Activated CD4-positive, alpha-beta memory T cell treated with anti-CD3 and anti-CD28 coated beads, Interleukin-2, amount 10 ng/mL, durations not matched to agents 7 days and 5 days (primary cell): ENCODE results near the gene MAP1LC3B2. TPM values are rescaled to one million over a fixed set of nuclear protein-coding genes. Genes with fewer than 3 reads are reported as not detected.

Source experiments
- CTCF ChIA-PET: fragments of 350-600 bp; sonication (Branson Sonifier 250); formaldehyde crosslinking; loops from one replicate; lab custom pipeline; 2021; ENCODE audit warnings: antibody characterized with exemption, inconsistent platforms; lab: Charles Lee
- POLR2A ChIA-PET: fragments of 350-600 bp; sonication (Branson Sonifier 250); formaldehyde crosslinking; loops from one replicate; lab custom pipeline; 2021; ENCODE audit warnings: antibody characterized with exemption; lab: Charles Lee
- DNase-seq: peaks from one replicate; pipeline ENCODE4 v3.0.0-alpha.2; 2020
- H3K27ac Mint-ChIP-seq: one replicate; pipeline ENCODE4 v1.8.0; 2021; ENCODE audit warnings: mild to moderate bottlenecking, mixed read lengths
- H3K27me3 Mint-ChIP-seq: one replicate; pipeline ENCODE4 v1.8.0; 2021; ENCODE audit warnings: mixed read lengths
- H3K36me3 Mint-ChIP-seq: one replicate; pipeline ENCODE4 v1.8.0; 2021; ENCODE audit warnings: low read depth, mixed read lengths
- H3K4me1 Mint-ChIP-seq: one replicate; pipeline ENCODE4 v1.8.0; 2021; ENCODE audit warnings: mixed read lengths
- H3K4me3 Mint-ChIP-seq: one replicate; pipeline ENCODE4 v1.8.0; 2021; ENCODE audit warnings: mild to moderate bottlenecking, mixed read lengths
- H3K9me3 Mint-ChIP-seq: one replicate; pipeline ENCODE4 v1.8.0; 2021; ENCODE audit warnings: mixed read lengths
- total RNA-seq, 2 experiments: library from RNA; stranded (reverse); gene quantifications; one replicate each; pipeline ENCODE4 v1.2.3, GENCODE V29; 2021

MAP1LC3B2 gene
- total RNA-seq, 2 experiments from 2014 or later = 0.68 to 0.83 TPM

DNA sequence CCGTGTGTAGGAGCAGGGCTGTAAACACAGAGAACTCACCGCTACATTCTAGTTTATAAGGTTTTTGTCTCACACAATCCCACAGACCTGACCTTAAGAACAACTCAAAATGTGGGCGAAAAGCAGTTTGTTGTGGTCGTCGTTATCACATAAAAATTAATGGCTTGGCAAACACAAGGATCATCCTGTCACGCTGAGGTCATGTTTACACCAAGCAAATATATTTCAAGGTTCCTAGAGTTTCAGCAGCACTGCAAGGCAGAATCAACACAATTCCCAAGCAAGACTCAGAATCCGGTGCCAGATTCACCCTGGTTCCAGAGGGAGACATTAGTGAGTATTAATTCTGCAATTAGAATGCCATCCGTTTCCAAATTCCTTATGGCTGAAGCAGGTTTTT is 30.1 kb upstream of the MAP1LC3B2 start:
- CTCF ChIA-PET = no interaction called here
- POLR2A ChIA-PET = no interaction called here
- peaks cover 13% of the 10 kb centered on the region for H3K4me1 Mint-ChIP-seq
- H3K36me3 Mint-ChIP-seq = no peaks in the 10 kb centered on the region
- H3K27ac Mint-ChIP-seq = no peak overlapping the region
- H3K9me3 Mint-ChIP-seq = no peaks in the 10 kb centered on the region
- no peak for DNase-seq
- no peak overlapping the region for H3K4me3 Mint-ChIP-seq
- H3K27me3 Mint-ChIP-seq = peaks cover 23% of the 10 kb centered on the region

DNA sequence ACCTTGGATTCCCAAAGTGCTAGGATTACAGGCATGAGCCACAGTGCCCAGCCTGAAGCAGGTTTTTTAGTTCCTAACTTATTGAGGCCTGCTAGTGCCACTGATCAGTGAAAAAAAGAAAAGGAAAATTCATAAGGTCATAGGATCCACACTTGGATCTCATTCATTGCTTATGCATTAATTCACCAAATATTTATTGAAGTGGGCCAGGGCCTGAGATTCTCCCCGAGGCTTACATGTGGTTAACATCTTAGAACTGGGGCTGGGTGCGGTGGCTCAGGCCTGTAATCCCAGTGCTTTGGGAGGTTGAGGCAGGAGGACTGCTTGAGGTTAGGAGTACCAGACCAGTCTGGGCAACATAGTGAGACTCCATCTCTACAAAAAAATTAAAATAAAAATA is 29.5 kb upstream of the MAP1LC3B2 start:
- peaks cover 17% of the 10 kb centered on the region for H3K4me1 Mint-ChIP-seq
- CTCF ChIA-PET = no interaction called here
- no peak for DNase-seq

DNA sequence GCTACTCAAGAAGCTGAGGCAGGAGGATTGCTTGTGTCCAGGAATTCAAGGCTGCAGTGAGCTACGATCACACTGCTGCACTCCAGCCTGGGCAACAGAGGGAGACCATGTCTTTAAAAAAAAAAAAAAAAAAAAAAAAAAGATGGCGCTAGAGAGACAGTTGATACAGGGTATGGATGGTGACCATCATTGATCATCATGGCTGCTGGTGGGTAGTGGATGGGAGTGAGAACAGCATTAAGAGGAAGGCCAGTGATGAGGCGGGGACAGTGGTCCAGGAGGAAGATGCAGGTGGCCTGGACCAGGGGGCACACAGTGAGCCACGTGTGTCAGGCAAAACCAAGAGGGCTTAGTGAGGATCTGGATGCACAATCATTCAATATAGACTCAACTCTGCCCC is 26.8 kb upstream of the MAP1LC3B2 start:
- Mint-ChIP-seq H3K27me3 (peaks cover 22% of the 10 kb centered on the region), H3K36me3 (no peaks in the 10 kb centered on the region), H3K4me1 (peaks cover 30% of the 10 kb centered on the region), H3K4me3 (no peak overlapping the region), H3K9me3 (no peaks in the 10 kb centered on the region), H3K27ac (no peak overlapping the region)
- POLR2A ChIA-PET = interaction anchor here (0.7 to 2.0 kb wide), 2 partner anchors 27 to 279 kb away, joined by 3 to 15 read pairs; partner anchors contain the start of gene MAP1LC3B2
- CTCF ChIA-PET = interaction anchor here (0.8 kb wide), 1 partner anchor 79 kb away, joined by 4 read pairs; no protein-coding TSS in a partner anchor
- DNase-seq = no peak

More for the DNA sequence above, 29.5 kb upstream of the MAP1LC3B2 start:
- Mint-ChIP-seq H3K4me3 (no peak overlapping the region), H3K27me3 (peaks cover 28% of the 10 kb centered on the region), H3K9me3 (no peaks in the 10 kb centered on the region), H3K27ac (no peak overlapping the region), H3K36me3 (no peaks in the 10 kb centered on the region)
- POLR2A ChIA-PET = no interaction called here

DNA sequence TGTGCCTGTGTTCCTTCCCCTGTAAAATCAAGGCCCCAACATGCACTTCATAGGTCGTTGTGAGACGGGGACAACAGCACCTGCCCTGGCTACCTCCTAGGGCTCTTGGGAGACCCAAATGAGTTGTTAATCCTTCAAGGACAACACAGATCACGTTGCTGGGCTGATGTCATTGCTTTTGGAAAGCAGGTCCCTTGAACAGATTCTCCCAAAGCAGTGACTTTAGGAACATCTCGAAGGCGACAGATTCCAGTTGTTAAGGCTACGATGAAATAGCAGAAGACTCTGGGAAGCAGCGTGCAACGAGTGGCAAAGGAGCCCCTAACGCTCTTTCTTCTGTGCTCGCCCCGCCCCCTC is 26.2 kb upstream of the MAP1LC3B2 start:
- peaks cover 36% of the 10 kb centered on the region for H3K4me1 Mint-ChIP-seq
- CTCF ChIA-PET = interaction anchor here (0.6 to 2.3 kb wide), 2 partner anchors 12 to 27 kb away, joined by 3 to 7 read pairs; partner anchors contain the start of gene MAP1LC3B2
- H3K36me3 Mint-ChIP-seq = no peaks in the 10 kb centered on the region
- no peak for DNase-seq
- POLR2A ChIA-PET = interaction anchor here (1.3 to 2.0 kb wide), 2 partner anchors 11 to 26 kb away, joined by 3 to 15 read pairs; partner anchors contain the start of gene MAP1LC3B2
- H3K9me3 Mint-ChIP-seq = no peaks in the 10 kb centered on the region
- H3K27ac Mint-ChIP-seq = no peak overlapping the region
- H3K4me3 Mint-ChIP-seq = peak overlapping the region; percentile 24
- H3K27me3 Mint-ChIP-seq = peaks cover 16% of the 10 kb centered on the region

DNA sequence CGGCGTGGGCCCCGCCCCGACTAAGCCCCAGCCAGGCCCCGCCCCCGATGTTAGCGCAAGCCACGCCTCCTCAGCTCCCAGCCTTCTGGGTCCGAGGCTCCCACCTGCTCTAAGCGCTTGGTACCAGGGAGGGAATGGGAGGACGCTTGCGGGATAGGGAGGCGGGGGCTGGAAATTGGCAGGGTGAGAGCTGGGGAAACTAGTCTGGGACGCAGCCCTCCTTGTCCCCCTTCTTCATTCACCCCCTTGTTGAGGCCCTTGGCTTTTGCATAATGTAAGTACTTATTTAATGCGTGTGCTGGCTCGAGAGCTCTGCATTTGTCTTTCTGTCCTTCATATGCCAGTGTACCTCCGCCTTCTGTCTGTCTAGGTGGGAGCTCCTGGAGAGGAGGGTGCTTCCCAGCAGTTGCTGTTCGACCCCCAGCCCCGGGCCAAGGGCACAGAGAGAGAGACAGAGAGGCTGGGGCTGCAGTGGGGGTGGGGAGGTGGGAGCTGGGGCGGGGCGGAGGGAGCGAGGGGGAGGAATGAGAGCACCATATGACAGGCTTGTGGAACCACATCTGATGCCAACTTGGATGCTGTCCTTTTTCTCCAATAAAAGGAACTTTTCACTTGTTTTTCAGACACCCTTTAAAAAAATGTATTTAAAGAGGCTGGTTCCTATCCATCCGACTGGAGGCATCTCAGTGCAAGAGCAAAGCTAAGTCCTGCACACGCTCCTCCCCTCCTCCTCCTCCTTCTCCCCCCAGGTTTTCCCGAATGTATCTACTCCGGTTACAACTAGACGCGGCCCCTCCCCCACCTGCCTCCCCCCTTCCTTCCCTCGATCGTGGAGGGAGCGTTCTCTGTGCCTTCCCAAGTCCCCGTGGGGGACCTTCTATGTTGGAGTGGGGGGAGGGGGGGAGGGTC is 25.6 kb upstream of the MAP1LC3B2 start:
- CTCF ChIA-PET = interaction anchor here (0.6 to 2.3 kb wide), 2 partner anchors 12 to 26 kb away, joined by 3 to 7 read pairs; partner anchors contain the start of gene MAP1LC3B2
- POLR2A ChIA-PET = interaction anchor here (0.7 to 2.0 kb wide), 4 partner anchors 9 to 57 kb away, joined by 3 to 15 read pairs (median 3); partner anchors contain the start of gene MAP1LC3B2
- Mint-ChIP-seq H3K9me3 (no peaks in the 10 kb centered on the region), H3K4me3 (peak overlapping the region; percentile 75), H3K27ac (no peak overlapping the region), H3K4me1 (peaks cover 42% of the 10 kb centered on the region), H3K36me3 (no peaks in the 10 kb centered on the region), H3K27me3 (peaks cover 13% of the 10 kb centered on the region)
- DNase-seq = peak; percentile 75

DNA sequence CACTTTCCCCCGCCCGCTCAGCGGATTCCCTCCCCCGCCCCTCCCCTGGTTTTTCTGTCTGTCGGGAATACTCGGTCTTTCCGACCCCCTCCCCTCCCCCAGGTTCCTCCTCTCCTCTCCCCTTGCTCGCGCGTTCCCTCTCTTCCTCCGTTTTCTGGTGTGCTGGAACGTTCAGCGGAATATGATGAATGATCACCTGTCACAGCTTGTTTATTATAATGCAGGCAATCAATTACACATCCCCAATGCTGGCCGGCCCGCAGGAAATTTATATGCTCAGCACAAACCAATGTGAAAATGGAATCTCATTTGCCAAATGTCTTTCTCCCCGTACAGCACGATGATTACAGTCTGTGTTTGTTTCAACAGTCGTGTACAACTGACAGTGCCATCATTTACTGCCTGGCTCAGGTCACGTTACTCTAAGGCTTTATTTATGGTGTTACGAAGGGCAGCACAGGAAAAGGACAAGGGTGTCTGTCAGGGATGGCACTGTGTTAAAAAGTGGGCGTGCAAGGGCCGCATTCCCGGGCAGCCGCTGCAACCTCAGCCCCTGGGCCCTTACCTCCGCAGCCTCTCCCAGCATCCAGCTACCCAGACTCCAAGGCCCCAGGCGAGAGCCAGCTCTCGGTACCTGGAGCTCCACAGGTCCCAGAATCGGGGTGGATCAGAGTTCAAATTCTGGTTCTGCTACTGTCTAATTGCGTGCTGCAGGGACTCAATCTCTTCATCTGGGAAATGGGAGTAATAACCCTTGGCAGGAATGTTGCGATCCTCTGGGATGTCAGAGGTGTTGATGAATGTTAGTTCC is 24.7 kb upstream of the MAP1LC3B2 start:
- CTCF ChIA-PET = interaction anchor here (2.3 kb wide), 1 partner anchor 25 kb away, joined by 7 read pairs; the partner anchor contains the start of gene MAP1LC3B2
- no peak for DNase-seq
- H3K27ac Mint-ChIP-seq = no peak overlapping the region
- POLR2A ChIA-PET = interaction anchor here (0.7 to 2.0 kb wide), 3 partner anchors 10 to 25 kb away, joined by 3 to 15 read pairs (median 3); partner anchors contain the start of gene MAP1LC3B2
- H3K9me3 Mint-ChIP-seq = no peaks in the 10 kb centered on the region
- H3K4me3 Mint-ChIP-seq = peak overlapping the region; percentile 75
- H3K27me3 Mint-ChIP-seq = peaks cover 13% of the 10 kb centered on the region
- peaks cover 46% of the 10 kb centered on the region for H3K4me1 Mint-ChIP-seq
- H3K36me3 Mint-ChIP-seq = no peaks in the 10 kb centered on the region

DNA sequence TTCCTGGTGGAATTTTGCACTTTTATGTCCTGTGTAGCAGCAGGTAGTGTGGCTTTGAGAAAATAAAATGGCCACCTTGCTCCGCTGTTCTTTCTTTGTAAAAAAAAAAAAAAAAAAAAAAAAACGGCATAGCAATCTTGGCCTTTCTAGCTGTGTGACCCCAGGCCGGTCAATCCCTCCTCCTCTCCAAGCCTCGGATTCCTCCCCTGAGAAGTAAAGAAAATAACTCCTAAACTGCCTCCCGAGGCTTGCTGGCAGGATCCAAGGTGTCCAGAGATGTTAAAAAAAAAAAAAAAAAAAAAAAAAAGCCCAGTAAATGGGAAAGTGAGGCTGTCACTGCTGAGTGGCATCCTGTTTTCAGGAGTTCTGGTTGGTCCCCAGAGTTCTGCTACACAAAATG is 23.9 kb upstream of the MAP1LC3B2 start:
- no peaks in the 10 kb centered on the region for H3K36me3 Mint-ChIP-seq
- H3K9me3 Mint-ChIP-seq = no peaks in the 10 kb centered on the region
- ChIA-PET POLR2A (no interaction called here), CTCF (interaction anchor here (0.7 kb wide), 1 partner anchor 41 kb away, joined by 3 read pairs; no protein-coding TSS in a partner anchor)
- no peak overlapping the region for H3K27ac Mint-ChIP-seq
- no peak for DNase-seq
- H3K4me3 Mint-ChIP-seq = no peak overlapping the region
- peaks cover 13% of the 10 kb centered on the region for H3K27me3 Mint-ChIP-seq
- peaks cover 47% of the 10 kb centered on the region for H3K4me1 Mint-ChIP-seq

DNA sequence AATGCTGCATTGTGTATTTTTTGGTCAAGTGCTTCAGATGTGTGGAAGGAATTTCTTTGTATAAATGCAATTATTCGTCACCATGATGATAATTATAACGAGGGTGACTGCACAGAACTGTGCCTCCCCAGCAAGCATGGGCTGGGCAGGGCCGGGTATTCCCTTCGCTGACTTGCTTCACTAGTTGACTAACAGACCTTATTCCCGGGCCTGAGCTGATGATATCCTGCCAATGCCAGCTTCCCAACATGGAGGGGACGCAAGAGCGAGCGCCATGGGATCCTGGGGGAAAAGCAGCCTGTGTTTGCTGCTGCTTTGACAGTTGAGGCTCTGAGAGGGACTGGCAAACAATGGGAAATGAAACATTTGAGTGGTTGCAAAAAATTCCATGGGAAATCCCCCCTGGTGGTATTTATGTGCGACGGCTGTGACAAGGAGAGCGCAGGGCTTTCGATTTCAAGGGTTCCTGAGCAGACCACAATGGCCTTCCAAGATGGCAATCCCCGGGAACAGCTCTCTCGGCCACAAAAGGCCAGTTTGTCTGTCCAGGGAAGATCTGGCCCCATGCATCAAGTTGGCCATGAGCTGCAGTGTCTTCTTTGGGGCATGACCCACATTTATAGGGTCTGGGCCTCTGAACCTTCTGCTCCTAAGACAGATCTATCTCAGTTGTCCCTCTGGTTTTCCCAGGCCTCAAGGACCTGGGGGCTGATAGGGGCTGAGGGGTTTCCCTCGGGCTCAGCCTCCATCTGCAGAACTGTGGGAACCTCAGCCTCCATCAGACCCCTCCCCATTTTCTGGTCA is 21.9 kb upstream of the MAP1LC3B2 start:
- H3K4me1 Mint-ChIP-seq = peaks cover 47% of the 10 kb centered on the region
- ChIA-PET POLR2A (interaction anchor here (2.0 kb wide), 1 partner anchor 22 kb away, joined by 18 read pairs; the partner anchor contains the start of gene MAP1LC3B2), CTCF (interaction anchor here (1.1 kb wide), 2 partner anchors 22 to 63 kb away, joined by 3 read pairs; partner anchors contain the start of gene MAP1LC3B2)
- H3K27ac Mint-ChIP-seq = no peak overlapping the region
- DNase-seq = no peak
- peaks cover 11% of the 10 kb centered on the region for H3K27me3 Mint-ChIP-seq
- H3K9me3 Mint-ChIP-seq = no peaks in the 10 kb centered on the region
- H3K36me3 Mint-ChIP-seq = no peaks in the 10 kb centered on the region
- H3K4me3 Mint-ChIP-seq = no peak overlapping the region

DNA sequence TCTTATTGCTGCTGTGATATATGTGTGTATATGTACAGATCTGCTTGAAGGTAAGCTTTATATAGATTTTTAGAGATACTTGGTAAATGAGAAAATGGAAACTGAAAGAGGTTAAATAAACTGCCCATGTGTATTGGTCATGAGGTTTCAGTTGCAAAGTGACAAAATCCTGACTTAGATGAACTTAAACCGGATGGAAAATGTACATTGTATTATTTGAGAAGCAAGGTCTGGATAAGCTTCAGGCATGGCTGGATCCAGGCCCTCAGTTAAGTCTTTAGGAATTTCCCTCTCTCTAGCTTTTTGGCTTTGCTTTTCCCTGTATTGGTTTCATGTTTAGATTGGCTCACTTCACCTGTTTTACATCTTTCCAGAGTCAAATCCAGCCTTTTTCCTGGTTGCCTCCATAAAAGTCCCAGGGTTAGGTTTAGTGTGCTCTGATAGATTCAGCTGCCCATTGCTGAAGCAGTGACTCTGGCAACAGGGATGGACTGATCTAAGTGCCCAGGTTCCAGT is 21.0 kb upstream of the MAP1LC3B2 start:
- CTCF ChIA-PET = interaction anchor here (0.9 to 1.1 kb wide), 2 partner anchors 24 to 62 kb away, joined by 3 read pairs; no protein-coding TSS in a partner anchor
- Mint-ChIP-seq H3K9me3 (no peaks in the 10 kb centered on the region), H3K4me3 (no peak overlapping the region), H3K27ac (no peak overlapping the region), H3K27me3 (peaks cover 7% of the 10 kb centered on the region), H3K36me3 (no peaks in the 10 kb centered on the region), H3K4me1 (peaks cover 40% of the 10 kb centered on the region)
- no peak for DNase-seq
- POLR2A ChIA-PET = interaction anchor here (2.0 kb wide), 1 partner anchor 21 kb away, joined by 18 read pairs; the partner anchor contains the start of gene MAP1LC3B2

DNA sequence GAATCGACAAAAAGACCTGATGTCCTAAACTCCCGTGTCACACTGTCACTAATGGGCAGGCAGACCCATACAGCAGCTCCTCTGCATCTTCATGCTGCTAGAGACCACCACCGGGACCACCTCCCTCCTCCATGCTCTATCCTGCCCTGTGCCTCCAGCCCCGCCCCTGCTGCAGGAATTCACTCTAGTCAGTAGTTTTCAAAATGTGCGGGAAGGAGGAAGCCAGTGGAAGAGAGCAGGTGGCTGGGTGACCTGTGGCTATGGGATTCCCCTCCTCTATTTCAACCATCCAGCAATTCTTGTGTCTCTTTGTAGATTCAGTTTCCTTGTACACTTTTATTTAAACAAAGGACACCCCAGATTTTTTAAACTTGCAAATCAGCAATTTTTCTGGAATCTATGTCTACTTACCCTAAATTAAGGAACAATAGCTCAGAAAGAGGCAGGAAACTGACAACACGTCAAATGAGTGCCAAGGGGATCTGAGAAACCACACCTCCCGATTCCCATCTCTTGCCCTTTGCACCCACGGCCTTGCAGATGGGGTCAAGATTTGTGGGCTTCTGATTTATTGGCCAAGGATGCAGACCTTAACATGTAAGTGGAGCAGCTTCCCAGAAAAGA is 20.4 kb upstream of the MAP1LC3B2 start:
- Mint-ChIP-seq H3K27me3 (peaks cover 7% of the 10 kb centered on the region), H3K36me3 (no peaks in the 10 kb centered on the region), H3K9me3 (no peaks in the 10 kb centered on the region), H3K4me3 (no peak overlapping the region), H3K27ac (no peak overlapping the region), H3K4me1 (peaks cover 37% of the 10 kb centered on the region)
- ChIA-PET POLR2A (interaction anchor here (2.0 kb wide), 1 partner anchor 20 kb away, joined by 18 read pairs; the partner anchor contains the start of gene MAP1LC3B2), CTCF (interaction anchor here (0.6 to 1.1 kb wide), 3 partner anchors 24 to 62 kb away, joined by 3 to 5 read pairs (median 3); no protein-coding TSS in a partner anchor)
- DNase-seq = no peak

DNA sequence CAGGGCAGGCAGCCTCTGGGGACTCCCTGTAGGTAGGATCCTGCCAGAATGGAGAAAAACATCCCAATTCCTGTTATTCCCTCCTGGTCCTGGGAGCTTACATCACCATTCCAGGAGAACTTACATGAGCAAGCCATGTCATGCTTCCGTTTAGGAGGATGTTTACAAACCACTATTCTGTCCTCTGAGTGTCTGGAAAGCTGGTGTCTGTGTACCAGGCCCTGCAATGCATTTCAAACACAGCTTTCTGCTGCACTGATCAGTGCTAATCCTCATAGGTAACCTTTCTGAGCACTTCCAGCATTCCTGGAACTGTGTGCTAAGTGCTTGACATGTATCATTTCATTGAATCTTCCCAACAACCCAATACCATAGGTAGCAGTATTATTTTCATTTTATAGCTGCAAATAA is 19.8 kb upstream of the MAP1LC3B2 start:
- no peak overlapping the region for H3K27ac Mint-ChIP-seq
- H3K4me1 Mint-ChIP-seq = peaks cover 33% of the 10 kb centered on the region
- peaks cover 6% of the 10 kb centered on the region for H3K27me3 Mint-ChIP-seq
- no peak for DNase-seq
- H3K36me3 Mint-ChIP-seq = no peaks in the 10 kb centered on the region
- CTCF ChIA-PET = interaction anchor here (0.6 kb wide), 1 partner anchor 34 kb away, joined by 5 read pairs; no protein-coding TSS in a partner anchor
- no peaks in the 10 kb centered on the region for H3K9me3 Mint-ChIP-seq
- POLR2A ChIA-PET = interaction anchor here (0.7 kb wide), 1 partner anchor 36 kb away, joined by 3 read pairs; no protein-coding TSS in a partner anchor
- no peak overlapping the region for H3K4me3 Mint-ChIP-seq
